Transverse colon (tissue), 4 donors: ENCODE results near the gene BRK1. TPM values are rescaled to one million over a fixed set of nuclear protein-coding genes. Genes with fewer than 3 reads are reported as not detected.
"Not testable (repeated sequence)": the region's sequence is repeated elsewhere in the genome, so short reads cannot be mapped to it uniquely, and the experiment has no call there.

Experiments used
- DNase-seq: peaks from one replicate; pipeline ENCODE4 v3.0.0-alpha.2; 2019
- H3K27ac ChIP-seq, 4 donors: fragments of 200-600 bp; sonication (generic); 2 replicates each; pipeline ENCODE4 v1.5.1; 2016 to 2018; ENCODE audit warnings: inconsistent platforms in 4 of 4
- H3K27me3 ChIP-seq: fragments of 200-600 bp; sonication (generic); 2 replicates; pipeline ENCODE4 v1.5.1; 2017; ENCODE audit warnings: inconsistent platforms
- H3K36me3 ChIP-seq, 4 donors: fragments of 200-600 bp; sonication (generic); 2 replicates each; pipeline ENCODE4 v1.5.1; 2017 to 2019; ENCODE audit warnings: inconsistent platforms in 4 of 4
- H3K4me1 ChIP-seq, 4 donors: fragments of 200-600 bp; sonication (generic); 2 replicates each; pipeline ENCODE4 v1.5.1; 2017 to 2020; ENCODE audit warnings: inconsistent platforms in 4 of 4
- H3K4me3 ChIP-seq, 4 donors: fragments of 200-600 bp; sonication (generic); 1 replicate in 1 of 4; 2 replicates in 3 of 4; pipeline versions ENCODE4 v1.5.1 to v1.6.1; 2017 to 2019; ENCODE audit warnings: inconsistent platforms in 4 of 4
- H3K9me3 ChIP-seq, 2 donors: fragments of 200-600 bp; sonication (generic); 2 replicates each; pipeline ENCODE4 v1.5.1; 2017 to 2019; ENCODE audit warnings: inconsistent platforms in 2 of 2
- EP300 ChIP-seq: sonication (generic); formaldehyde crosslinking; IDR thresholded peaks from one replicate; pipeline ENCODE4 v1.6.1; 2017; ENCODE audit warnings: antibody characterized with exemption, low read depth
- POLR2A ChIP-seq: fragments of 450-650 bp; IDR thresholded peaks from one replicate; pipeline ENCODE4 v1.6.1; 2016; ENCODE audit warnings: antibody characterized with exemption, mild to moderate bottlenecking, moderate library complexity
- POLR2AphosphoS5 ChIP-seq, 3 donors: sonication (generic); formaldehyde crosslinking; IDR thresholded peaks; one replicate each; pipeline ENCODE4 v1.6.1; 2016; ENCODE audit warnings: antibody characterized with exemption in 3 of 3
- WGBS, 2 donors: methylation state at CpG; one replicate each; pipeline ENCODE4 v1.1.5; 2018; ENCODE audit warnings: low coverage in 1 of 2; 5-methylcytosine and 5-hydroxymethylcytosine counted together
- in situ Hi-C, 4 donors: fragments of 200-750 bp; cut with MboI; loops; one replicate each; pipeline versions ENCODE4 v1.15.0 to v1.15.1; 2017; ENCODE audit warnings: low sequenced_read_pairs in 3 of 4, low pct_ligation_motif_present in 1 of 4, low pct_unique_long_range_greater_than_20kb in 1 of 4
- intact Hi-C: fragments of 100-400 bp; cut with DNase I; formaldehyde crosslinking; loops from one replicate; pipeline ENCODE4 v1.15.1; 2023; ENCODE audit warnings: low total_unique reads
- total RNA-seq, 4 donors: library from RNA; depleted of rRNA; stranded (reverse); fragments of >200 nt; gene quantifications; one replicate each; pipeline ENCODE4 v1.1.0, GENCODE V29; 2016
- TF ChIP-seq, protein P1 (sequence below), 5 experiments: fragments of 200-600 bp in 3 of 5; fragments of 450-650 bp in 2 of 5; sonication (generic) in 3 of 5; IDR thresholded peaks; 1 replicate in 2 of 5; 2 replicates in 3 of 5; pipeline ENCODE4 v1.5.1; 2016 to 2017; ENCODE audit warnings: antibody characterized with exemption in 5 of 5, inconsistent platforms in 3 of 5, mild to moderate bottlenecking in 2 of 5, moderate library complexity in 1 of 5

BRK1 gene
- total RNA-seq, 4 donors from 2014 or later, result 37.0 to 88.8 (median 72.5) TPM

DNA sequence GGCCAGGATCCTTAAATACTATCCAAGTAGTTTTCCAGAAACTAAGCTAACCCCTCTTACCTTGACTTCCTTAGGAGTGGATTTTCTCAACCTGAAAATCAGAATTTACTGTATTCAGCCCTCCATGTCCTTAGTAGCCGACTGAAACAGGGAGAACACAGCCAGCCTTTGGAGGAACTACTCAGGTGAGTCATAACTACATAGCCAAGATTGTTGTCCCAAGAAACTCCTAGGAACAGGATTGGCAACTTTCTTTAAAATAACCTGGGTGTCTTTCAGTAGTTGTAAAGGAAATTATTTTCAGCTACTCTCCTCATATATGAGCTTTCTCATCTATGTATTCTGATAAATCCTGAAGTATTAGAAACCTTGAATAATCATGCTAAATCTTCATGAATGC lies 29.7 kb upstream of the BRK1 start:
- Histone ChIP-seq H3K4me3 (no peak overlapping the region), H3K36me3 (no peaks in the 10 kb centered on the region), H3K27me3 (no peaks in the 10 kb centered on the region), H3K27ac (no peak overlapping the region), H3K9me3 (no peaks in the 10 kb centered on the region), H3K4me1 (no peaks in the 10 kb centered on the region)
- no peak for TF ChIP-seq POLR2AphosphoS5 (IDR thresholded peaks at IDR 0.05)
- TF ChIP-seq POLR2A, result no peak
- TF ChIP-seq, protein P1, sequence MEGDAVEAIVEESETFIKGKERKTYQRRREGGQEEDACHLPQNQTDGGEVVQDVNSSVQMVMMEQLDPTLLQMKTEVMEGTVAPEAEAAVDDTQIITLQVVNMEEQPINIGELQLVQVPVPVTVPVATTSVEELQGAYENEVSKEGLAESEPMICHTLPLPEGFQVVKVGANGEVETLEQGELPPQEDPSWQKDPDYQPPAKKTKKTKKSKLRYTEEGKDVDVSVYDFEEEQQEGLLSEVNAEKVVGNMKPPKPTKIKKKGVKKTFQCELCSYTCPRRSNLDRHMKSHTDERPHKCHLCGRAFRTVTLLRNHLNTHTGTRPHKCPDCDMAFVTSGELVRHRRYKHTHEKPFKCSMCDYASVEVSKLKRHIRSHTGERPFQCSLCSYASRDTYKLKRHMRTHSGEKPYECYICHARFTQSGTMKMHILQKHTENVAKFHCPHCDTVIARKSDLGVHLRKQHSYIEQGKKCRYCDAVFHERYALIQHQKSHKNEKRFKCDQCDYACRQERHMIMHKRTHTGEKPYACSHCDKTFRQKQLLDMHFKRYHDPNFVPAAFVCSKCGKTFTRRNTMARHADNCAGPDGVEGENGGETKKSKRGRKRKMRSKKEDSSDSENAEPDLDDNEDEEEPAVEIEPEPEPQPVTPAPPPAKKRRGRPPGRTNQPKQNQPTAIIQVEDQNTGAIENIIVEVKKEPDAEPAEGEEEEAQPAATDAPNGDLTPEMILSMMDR (IDR thresholded peaks at IDR 0.05), result no peak
- no peak for TF ChIP-seq EP300
- in situ Hi-C loops (no loop called here), intact Hi-C loops (no loop called here)
- no peak for DNase-seq
- 88% methylated on average over 1 of the region's 1 CpG; no CpG with 5 or more reads in 1 of the 2 donors for WGBS, 2 donors

DNA sequence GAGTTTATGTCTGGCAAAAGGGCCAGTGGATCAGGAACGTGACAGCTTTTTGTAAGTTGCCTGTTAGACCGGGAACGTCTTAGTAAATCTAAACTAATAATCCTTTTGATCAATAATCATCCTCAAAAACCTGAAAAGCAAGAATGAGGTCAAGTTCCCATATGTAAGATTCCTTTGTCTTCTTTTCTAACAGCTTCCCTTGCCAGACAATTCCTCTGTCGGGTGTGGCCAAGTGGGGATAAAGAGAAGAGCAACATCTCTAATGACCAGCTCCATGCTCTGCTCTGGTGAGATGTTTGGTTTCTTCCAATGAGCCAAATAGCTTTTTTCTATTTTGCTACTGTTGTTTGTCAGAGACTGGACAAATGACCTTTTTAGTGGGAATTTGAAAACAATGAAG lies 27.2 kb upstream of the BRK1 start:
- intact Hi-C loops, result no loop called here
- no peak overlapping the region for H3K27ac ChIP-seq
- H3K9me3 ChIP-seq, result no peaks in the 10 kb centered on the region
- in situ Hi-C loops, result no loop called here
- DNase-seq, result no peak
- no peaks in the 10 kb centered on the region for H3K36me3 ChIP-seq
- no peak overlapping the region for H3K4me3 ChIP-seq
- H3K27me3 ChIP-seq, result no peaks in the 10 kb centered on the region
- 60 to 84% methylated on average over 1 to 4 of the region's 4 CpGs for WGBS, 2 donors
- H3K4me1 ChIP-seq, result no peaks in the 10 kb centered on the region
- TF ChIP-seq, protein P1 (IDR thresholded peaks at IDR 0.05), result no peak
- TF ChIP-seq POLR2AphosphoS5 (IDR thresholded peaks at IDR 0.05) (no peak), EP300 (no peak), POLR2A (no peak)

DNA sequence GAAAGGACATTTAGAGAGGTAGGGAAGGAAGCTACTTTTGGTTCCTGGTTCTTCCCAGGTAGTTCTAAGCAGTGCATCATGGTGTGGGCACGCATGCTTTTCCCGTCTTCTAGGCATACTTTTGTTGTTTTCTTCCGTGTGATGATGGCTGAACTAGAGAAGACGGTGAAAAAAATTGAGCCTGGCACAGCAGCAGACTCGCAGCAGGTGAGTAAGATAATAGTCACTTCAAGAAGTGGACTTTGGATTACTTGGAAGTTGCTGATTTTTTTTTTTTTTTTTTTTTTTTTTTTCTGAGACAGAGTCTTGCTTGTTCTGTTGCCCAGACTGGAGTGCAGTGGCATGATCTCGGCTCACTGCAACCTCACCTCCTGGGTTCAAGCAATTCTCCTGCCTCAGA lies 25.3 kb upstream of the BRK1 start:
- no peaks in the 10 kb centered on the region for H3K4me1 ChIP-seq
- H3K4me3 ChIP-seq, result no peak overlapping the region
- no peaks in the 10 kb centered on the region for H3K9me3 ChIP-seq
- DNase-seq, result peak; percentile 38
- H3K27me3 ChIP-seq, result no peaks in the 10 kb centered on the region
- H3K36me3 ChIP-seq, result no peaks in the 10 kb centered on the region
- intact Hi-C loops, result no loop called here
- TF ChIP-seq EP300, result no peak
- TF ChIP-seq, protein P1 (IDR thresholded peaks at IDR 0.05), result no peak
- TF ChIP-seq POLR2A, result no peak
- no peak for TF ChIP-seq POLR2AphosphoS5 (IDR thresholded peaks at IDR 0.05)
- WGBS, 2 donors, result 59 to 61% methylated on average over 6 of the region's 6 CpGs
- no peak overlapping the region for H3K27ac ChIP-seq
- in situ Hi-C loops, result no loop called here

DNA sequence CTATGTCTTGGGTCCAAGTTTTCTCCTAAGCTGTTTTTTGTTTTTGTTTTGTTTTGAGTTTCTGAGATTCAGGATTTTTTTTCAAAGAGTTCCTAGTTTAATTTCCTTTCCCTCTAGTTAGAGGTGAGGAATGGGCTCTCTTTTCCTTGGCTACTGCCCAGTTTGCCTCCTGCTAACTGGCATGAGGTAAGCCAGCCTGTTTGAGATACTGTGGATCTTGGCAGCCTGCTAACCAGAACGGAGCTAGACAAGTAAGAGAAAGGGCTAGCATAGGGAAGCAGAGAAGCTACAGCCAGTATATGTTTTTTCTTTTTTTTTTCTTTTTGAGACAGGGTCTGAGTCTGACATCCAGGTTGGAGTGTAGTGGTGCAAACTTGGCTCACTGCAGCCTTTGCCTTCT lies 24.7 kb upstream of the BRK1 start:
- in situ Hi-C loops, H3K4me1 ChIP-seq, H3K27ac ChIP-seq, H3K4me3 ChIP-seq, DNase-seq, H3K36me3 ChIP-seq, intact Hi-C loops, H3K27me3 ChIP-seq, H3K9me3 ChIP-seq: not testable (repeated sequence)
- WGBS, 2 donors, result no CpG with 5 or more reads among the region's 1 CpG

DNA sequence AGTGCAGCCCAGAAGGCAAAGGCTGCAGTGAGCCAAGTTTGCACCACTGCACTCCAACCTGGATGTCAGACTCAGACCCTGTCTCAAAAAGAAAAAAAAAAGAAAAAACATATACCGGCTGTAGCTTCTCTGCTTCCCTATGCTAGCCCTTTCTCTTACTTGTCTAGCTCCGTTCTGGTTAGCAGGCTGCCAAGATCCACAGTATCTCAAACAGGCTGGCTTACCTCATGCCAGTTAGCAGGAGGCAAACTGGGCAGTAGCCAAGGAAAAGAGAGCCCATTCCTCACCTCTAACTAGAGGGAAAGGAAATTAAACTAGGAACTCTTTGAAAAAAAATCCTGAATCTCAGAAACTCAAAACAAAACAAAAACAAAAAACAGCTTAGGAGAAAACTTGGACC lies 24.1 kb upstream of the BRK1 start:
- WGBS, 2 donors, result 83% methylated on average over 2 of the region's 2 CpGs; no CpG with 5 or more reads in 1 of the 2 donors
- H3K27ac ChIP-seq, DNase-seq: not testable (repeated sequence)

More for the DNA sequence above, 24.1 kb upstream of the BRK1 start:
- H3K36me3 ChIP-seq, intact Hi-C loops, H3K9me3 ChIP-seq, H3K4me1 ChIP-seq, in situ Hi-C loops, H3K4me3 ChIP-seq, H3K27me3 ChIP-seq: not testable (repeated sequence)
